ENCODE data around the gene CARMIL1.
"Not testable (repeated sequence)": the region's sequence is repeated elsewhere in the genome, so short reads cannot be mapped to it uniquely, and the experiment has no call there.

CARMIL1 gene

GRCh38 chr6:25290306-25291060, 11.3 kb downstream of the CARMIL1 start:
- no peak for DNase-seq
- Histone ChIP-seq H3K9me3 (ENCODE audit: control insufficient read depth, low read length) (no peaks in the 10 kb centered on the region), H3K27me3 (replicated peaks; ENCODE audit: control insufficient read depth, insufficient read depth, low read length, poor library complexity, severe bottlenecking) (no peaks in the 10 kb centered on the region), H3K4me3 (ENCODE audit: insufficient read depth, low read depth, low read length, poor library complexity, severe bottlenecking) (no peak overlapping the region), H3K36me3 (ENCODE audit: control insufficient read depth, insufficient read depth, low read length) (no peaks in the 10 kb centered on the region), H3K27ac (ENCODE audit: insufficient read depth, low read length, poor library complexity, severe bottlenecking) (no peak overlapping the region), H3K4me1 (ENCODE audit: control insufficient read depth, insufficient read depth, low read length, poor library complexity, severe bottlenecking) (no peaks in the 10 kb centered on the region)

GRCh38 chr6:25292384-25292783, 13.2 kb downstream of the CARMIL1 start:
- Histone ChIP-seq H3K9me3 (ENCODE audit: control insufficient read depth, low read length) (no peaks in the 10 kb centered on the region), H3K4me1 (ENCODE audit: control insufficient read depth, insufficient read depth, low read length, poor library complexity, severe bottlenecking) (peaks cover 3% of the 10 kb centered on the region), H3K27me3 (replicated peaks; ENCODE audit: control insufficient read depth, insufficient read depth, low read length, poor library complexity, severe bottlenecking) (no peaks in the 10 kb centered on the region), H3K4me3 (ENCODE audit: insufficient read depth, low read depth, low read length, poor library complexity, severe bottlenecking) (no peak overlapping the region), H3K27ac (ENCODE audit: insufficient read depth, low read length, poor library complexity, severe bottlenecking) (no peak overlapping the region), H3K36me3 (ENCODE audit: control insufficient read depth, insufficient read depth, low read length) (no peaks in the 10 kb centered on the region)
- DNase-seq: no peak

- Histone ChIP-seq H3K4me1 (ENCODE audit: control insufficient read depth, insufficient read depth, low read length, poor library complexity, severe bottlenecking) (peaks cover 3% of the 10 kb centered on the region), H3K36me3 (ENCODE audit: control insufficient read depth, insufficient read depth, low read length) (no peaks in the 10 kb centered on the region), H3K27me3 (replicated peaks; ENCODE audit: control insufficient read depth, insufficient read depth, low read length, poor library complexity, severe bottlenecking) (no peaks in the 10 kb centered on the region), H3K4me3 (ENCODE audit: insufficient read depth, low read depth, low read length, poor library complexity, severe bottlenecking) (no peak overlapping the region), H3K27ac (ENCODE audit: insufficient read depth, low read length, poor library complexity, severe bottlenecking) (no peak overlapping the region), H3K9me3 (ENCODE audit: control insufficient read depth, low read length) (no peaks in the 10 kb centered on the region)
- DNase-seq: no peak
Observed at GRCh38 chr6:25295651-25296050, 16.5 kb downstream of the CARMIL1 start.

GRCh38 chr6:25296217-25296905, 17.2 kb downstream of the CARMIL1 start:
- Histone ChIP-seq H3K4me3 (ENCODE audit: insufficient read depth, low read depth, low read length, poor library complexity, severe bottlenecking) (no peak overlapping the region), H3K9me3 (ENCODE audit: control insufficient read depth, low read length) (no peaks in the 10 kb centered on the region), H3K27me3 (replicated peaks; ENCODE audit: control insufficient read depth, insufficient read depth, low read length, poor library complexity, severe bottlenecking) (no peaks in the 10 kb centered on the region), H3K27ac (ENCODE audit: insufficient read depth, low read length, poor library complexity, severe bottlenecking) (no peak overlapping the region), H3K4me1 (ENCODE audit: control insufficient read depth, insufficient read depth, low read length, poor library complexity, severe bottlenecking) (peaks cover 3% of the 10 kb centered on the region), H3K36me3 (ENCODE audit: control insufficient read depth, insufficient read depth, low read length) (no peaks in the 10 kb centered on the region)
- DNase-seq: no peak

GRCh38 chr6:25297039-25297441, 17.9 kb downstream of the CARMIL1 start:
- Histone ChIP-seq H3K9me3 (ENCODE audit: control insufficient read depth, low read length) (no peaks in the 10 kb centered on the region), H3K4me3 (ENCODE audit: insufficient read depth, low read depth, low read length, poor library complexity, severe bottlenecking) (no peak overlapping the region), H3K27me3 (replicated peaks; ENCODE audit: control insufficient read depth, insufficient read depth, low read length, poor library complexity, severe bottlenecking) (no peaks in the 10 kb centered on the region), H3K4me1 (ENCODE audit: control insufficient read depth, insufficient read depth, low read length, poor library complexity, severe bottlenecking) (peaks cover 3% of the 10 kb centered on the region), H3K27ac (ENCODE audit: insufficient read depth, low read length, poor library complexity, severe bottlenecking) (no peak overlapping the region), H3K36me3 (ENCODE audit: control insufficient read depth, insufficient read depth, low read length) (no peaks in the 10 kb centered on the region)
- no peak for DNase-seq

GRCh38 chr6:25297823-25298522, 18.8 kb downstream of the CARMIL1 start:
- peaks cover 3% of the 10 kb centered on the region for H3K4me1 ChIP-seq (ENCODE audit: control insufficient read depth, insufficient read depth, low read length, poor library complexity, severe bottlenecking)
- no peaks in the 10 kb centered on the region for H3K9me3 ChIP-seq (ENCODE audit: control insufficient read depth, low read length)
- H3K27ac ChIP-seq (ENCODE audit: insufficient read depth, low read length, poor library complexity, severe bottlenecking): no peak overlapping the region
- no peak overlapping the region for H3K4me3 ChIP-seq (ENCODE audit: insufficient read depth, low read depth, low read length, poor library complexity, severe bottlenecking)
- DNase-seq: no peak
- no peaks in the 10 kb centered on the region for H3K27me3 ChIP-seq (replicated peaks; ENCODE audit: control insufficient read depth, insufficient read depth, low read length, poor library complexity, severe bottlenecking)
- H3K36me3 ChIP-seq (ENCODE audit: control insufficient read depth, insufficient read depth, low read length): no peaks in the 10 kb centered on the region

GRCh38 chr6:25298523-25298865, 19.3 kb downstream of the CARMIL1 start:
- not testable (repeated sequence) for H3K4me1 ChIP-seq (ENCODE audit: control insufficient read depth, insufficient read depth, low read length, poor library complexity, severe bottlenecking); H3K9me3 ChIP-seq (ENCODE audit: control insufficient read depth, low read length); H3K27me3 ChIP-seq (replicated peaks; ENCODE audit: control insufficient read depth, insufficient read depth, low read length, poor library complexity, severe bottlenecking); H3K27ac ChIP-seq (ENCODE audit: insufficient read depth, low read length, poor library complexity, severe bottlenecking); DNase-seq; H3K4me3 ChIP-seq (ENCODE audit: insufficient read depth, low read depth, low read length, poor library complexity, severe bottlenecking); H3K36me3 ChIP-seq (ENCODE audit: control insufficient read depth, insufficient read depth, low read length)

GRCh38 chr6:25301362-25301761, 22.2 kb downstream of the CARMIL1 start:
- Histone ChIP-seq H3K4me1 (ENCODE audit: control insufficient read depth, insufficient read depth, low read length, poor library complexity, severe bottlenecking) (no peaks in the 10 kb centered on the region), H3K27ac (ENCODE audit: insufficient read depth, low read length, poor library complexity, severe bottlenecking) (no peak overlapping the region), H3K27me3 (replicated peaks; ENCODE audit: control insufficient read depth, insufficient read depth, low read length, poor library complexity, severe bottlenecking) (no peaks in the 10 kb centered on the region), H3K36me3 (ENCODE audit: control insufficient read depth, insufficient read depth, low read length) (no peaks in the 10 kb centered on the region), H3K4me3 (ENCODE audit: insufficient read depth, low read depth, low read length, poor library complexity, severe bottlenecking) (no peak overlapping the region), H3K9me3 (ENCODE audit: control insufficient read depth, low read length) (no peaks in the 10 kb centered on the region)
- DNase-seq: no peak

GRCh38 chr6:25302151-25302550, 23.0 kb downstream of the CARMIL1 start:
- Histone ChIP-seq H3K9me3 (ENCODE audit: control insufficient read depth, low read length) (no peaks in the 10 kb centered on the region), H3K4me3 (ENCODE audit: insufficient read depth, low read depth, low read length, poor library complexity, severe bottlenecking) (no peak overlapping the region), H3K27ac (ENCODE audit: insufficient read depth, low read length, poor library complexity, severe bottlenecking) (no peak overlapping the region), H3K4me1 (ENCODE audit: control insufficient read depth, insufficient read depth, low read length, poor library complexity, severe bottlenecking) (no peaks in the 10 kb centered on the region), H3K27me3 (replicated peaks; ENCODE audit: control insufficient read depth, insufficient read depth, low read length, poor library complexity, severe bottlenecking) (no peaks in the 10 kb centered on the region), H3K36me3 (ENCODE audit: control insufficient read depth, insufficient read depth, low read length) (no peaks in the 10 kb centered on the region)
- no peak for DNase-seq

- H3K27ac ChIP-seq (ENCODE audit: insufficient read depth, low read length, poor library complexity, severe bottlenecking): no peak overlapping the region
- H3K27me3 ChIP-seq (replicated peaks; ENCODE audit: control insufficient read depth, insufficient read depth, low read length, poor library complexity, severe bottlenecking): no peaks in the 10 kb centered on the region
- no peaks in the 10 kb centered on the region for H3K9me3 ChIP-seq (ENCODE audit: control insufficient read depth, low read length)
- H3K4me1 ChIP-seq (ENCODE audit: control insufficient read depth, insufficient read depth, low read length, poor library complexity, severe bottlenecking): no peaks in the 10 kb centered on the region
- H3K4me3 ChIP-seq (ENCODE audit: insufficient read depth, low read depth, low read length, poor library complexity, severe bottlenecking): no peak overlapping the region
- no peak for DNase-seq
- H3K36me3 ChIP-seq (ENCODE audit: control insufficient read depth, insufficient read depth, low read length): no peaks in the 10 kb centered on the region
Observed at GRCh38 chr6:25302677-25303128, 23.5 kb downstream of the CARMIL1 start.

Data from effector memory CD4-positive, alpha-beta T cell (primary cell).